ENCODE results near the gene SNAPC4. TPM values are rescaled to one million over a fixed set of nuclear protein-coding genes. Genes with fewer than 3 reads are reported as not detected.

Gene SNAPC4
- polyA plus RNA-seq, 1 of the 3 experiments (the other 2 are of a cell fraction) = 9.2 TPM

DNA sequence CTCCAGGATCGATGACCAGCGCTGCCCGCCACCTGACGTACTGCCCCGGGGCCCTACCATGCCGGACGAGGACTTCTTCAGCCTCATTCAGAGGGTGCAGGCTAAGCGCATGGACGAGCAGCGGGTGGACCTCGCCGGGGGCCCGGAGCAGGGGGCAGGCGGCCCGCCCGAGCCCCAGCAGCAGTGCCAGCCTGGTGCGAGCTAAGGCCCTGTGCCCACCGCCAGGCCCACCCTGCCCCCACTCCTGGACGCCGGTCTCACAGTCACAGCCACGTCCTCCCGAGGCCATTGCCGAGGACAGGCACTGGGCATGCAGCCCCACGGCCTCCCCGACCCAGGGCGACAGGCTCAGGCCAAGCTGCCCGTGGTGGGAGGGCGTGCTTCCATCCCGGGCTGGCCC is 42.0 kb downstream of the SNAPC4 start (continued):
- no peak for TF ChIP-seq RAD21 (IDR thresholded peaks at IDR 0.05; ENCODE audit: low read length)
- no peak for TF ChIP-seq IRF3 (IDR thresholded peaks at IDR 0.05; ENCODE audit: low read depth, low read length)

- DNase-seq = no peak
- H3K27me3 ChIP-seq (ENCODE audit: insufficient read depth) = no peaks in the 10 kb centered on the region
- H3K79me2 ChIP-seq (ENCODE audit: insufficient read depth) = no peaks in the 10 kb centered on the region
- H3K9me3 ChIP-seq = no peaks in the 10 kb centered on the region
- H3K36me3 ChIP-seq (replicated peaks in 1 of 2; ENCODE audit: control insufficient read depth in 1 of 2, insufficient read depth in 2 of 2, low read length in 1 of 2) = peaks cover 0 to 22% of the 10 kb centered on the region in 2 experiments
- H3K9ac ChIP-seq = no peak overlapping the region
- no peaks in the 10 kb centered on the region for H3K9me2 ChIP-seq
- CTCF ChIA-PET = interaction anchor here (1.9 kb wide), 1 partner anchor 14 kb away, joined by 6 read pairs; no protein-coding TSS in a partner anchor
- no peaks in the 10 kb centered on the region for H3F3A ChIP-seq (replicated peaks; ENCODE audit: insufficient read depth)
- POLR2A ChIA-PET = no interaction called here
- peaks cover 0 to 54% of the 10 kb centered on the region in 2 experiments; a peak in 1 of 4 replicates for H3K4me1 ChIP-seq (ENCODE audit: control insufficient read depth in 1 of 2, insufficient read depth in 2 of 2, low read depth in 1 of 2, low read length in 1 of 2)
- H3K27ac ChIP-seq (ENCODE audit: low read depth in 2 of 2, low read length in 1 of 2) = no peak overlapping the region
- no peak for TF ChIP-seq RFX5 (IDR thresholded peaks at IDR 0.05; ENCODE audit: low read length)
- TF ChIP-seq, protein P1, sequence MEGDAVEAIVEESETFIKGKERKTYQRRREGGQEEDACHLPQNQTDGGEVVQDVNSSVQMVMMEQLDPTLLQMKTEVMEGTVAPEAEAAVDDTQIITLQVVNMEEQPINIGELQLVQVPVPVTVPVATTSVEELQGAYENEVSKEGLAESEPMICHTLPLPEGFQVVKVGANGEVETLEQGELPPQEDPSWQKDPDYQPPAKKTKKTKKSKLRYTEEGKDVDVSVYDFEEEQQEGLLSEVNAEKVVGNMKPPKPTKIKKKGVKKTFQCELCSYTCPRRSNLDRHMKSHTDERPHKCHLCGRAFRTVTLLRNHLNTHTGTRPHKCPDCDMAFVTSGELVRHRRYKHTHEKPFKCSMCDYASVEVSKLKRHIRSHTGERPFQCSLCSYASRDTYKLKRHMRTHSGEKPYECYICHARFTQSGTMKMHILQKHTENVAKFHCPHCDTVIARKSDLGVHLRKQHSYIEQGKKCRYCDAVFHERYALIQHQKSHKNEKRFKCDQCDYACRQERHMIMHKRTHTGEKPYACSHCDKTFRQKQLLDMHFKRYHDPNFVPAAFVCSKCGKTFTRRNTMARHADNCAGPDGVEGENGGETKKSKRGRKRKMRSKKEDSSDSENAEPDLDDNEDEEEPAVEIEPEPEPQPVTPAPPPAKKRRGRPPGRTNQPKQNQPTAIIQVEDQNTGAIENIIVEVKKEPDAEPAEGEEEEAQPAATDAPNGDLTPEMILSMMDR (IDR thresholded peaks at IDR 0.05) = no peak
- no peak for TF ChIP-seq SMC3 (IDR thresholded peaks at IDR 0.05; ENCODE audit: low read depth, low read length)
- no peak for TF ChIP-seq MAX (IDR thresholded peaks at IDR 0.05; ENCODE audit: low read depth)
- TF ChIP-seq TCF12 (IDR thresholded peaks at IDR 0.05) = no peak
- TF ChIP-seq GATA2 (CRISPR knock-in tag; IDR thresholded peaks at IDR 0.05) = no peak
- TF ChIP-seq USF2 (IDR thresholded peaks at IDR 0.05; ENCODE audit: borderline replicate concordance, low read depth, low read length) = no peak
- TF ChIP-seq MEF2A (IDR thresholded peaks at IDR 0.05; ENCODE audit: borderline replicate concordance, low read depth) = no peak
- no peak for TF ChIP-seq YY1 (IDR thresholded peaks at IDR 0.05; ENCODE audit: low read depth)
- TF ChIP-seq FOXJ3 (CRISPR knock-in tag; IDR thresholded peaks at IDR 0.05) = no peak
- no peak for TF ChIP-seq PBX3 (IDR thresholded peaks at IDR 0.05)
- no peak for TF ChIP-seq MXI1 (IDR thresholded peaks at IDR 0.05; ENCODE audit: low read depth, low read length)
- TF ChIP-seq FOSL2 (IDR thresholded peaks at IDR 0.05; ENCODE audit: borderline replicate concordance, low read depth) = no peak
- no peak for TF ChIP-seq RAD21 (IDR thresholded peaks at IDR 0.05; ENCODE audit: low read length)
- TF ChIP-seq NRF1 (IDR thresholded peaks at IDR 0.05; ENCODE audit: low read depth, low read length) = no peak
- TF ChIP-seq SIN3A (IDR thresholded peaks at IDR 0.05; ENCODE audit: borderline replicate concordance, low read depth, low read length) = no peak
- no peak for TF ChIP-seq JUND (IDR thresholded peaks at IDR 0.05)
- TF ChIP-seq GABPA (IDR thresholded peaks at IDR 0.05; ENCODE audit: low read depth) = no peak
- no peak overlapping the region for H3K4me2 ChIP-seq
- no peak overlapping the region for H3K4me3 ChIP-seq (ENCODE audit: low read depth in 2 of 2, low read length in 1 of 2)
- 93% methylated on average over 8 of the region's 22 CpGs for WGBS (ENCODE audit: low lambda C conversion rate)
- no peaks in the 10 kb centered on the region for H4K20me1 ChIP-seq (ENCODE audit: insufficient read depth)
- H2AFZ ChIP-seq (ENCODE audit: low read depth) = no peak overlapping the region
Measured at GRCh38 chr9:136357202-136357725, 42.7 kb downstream of the SNAPC4 start.
